ENCODE data around the gene LCP2.

DNA sequence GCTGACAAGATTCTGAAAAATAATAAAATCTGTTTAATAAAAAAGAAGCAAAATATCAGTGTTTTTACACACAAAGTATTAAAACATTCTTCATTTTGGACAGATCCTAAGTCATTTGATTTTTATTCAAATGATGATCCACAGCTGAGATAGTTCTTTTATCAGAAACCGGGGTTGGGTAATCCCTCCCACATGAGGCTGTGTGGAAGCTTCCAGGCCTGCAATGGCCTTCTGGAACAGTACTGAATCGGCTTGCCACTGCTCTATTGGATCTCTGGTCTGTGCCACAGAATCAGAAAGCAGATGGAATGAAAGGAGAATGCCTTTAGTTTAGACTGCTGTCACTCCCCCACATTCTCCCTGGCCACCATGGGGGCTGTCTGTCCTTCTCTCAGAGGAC, 70.9 kb downstream of the LCP2 start:
- TF ChIP-seq EZH2phosphoT487 (IDR thresholded peaks at IDR 0.05; ENCODE audit: low read depth), result no peak
- no peak for TF ChIP-seq CTCF (IDR thresholded peaks at IDR 0.05; ENCODE audit: low read depth, low read length)
